Ishikawa (cell line): ENCODE results near the gene ANKFN1.

Experiments
- CEBPB ChIP-seq: IDR thresholded peaks from 2 replicates; pipeline ENCODE4 v1.6.1; 2012
- CREB1 ChIP-seq: IDR thresholded peaks from 2 replicates; pipeline ENCODE4 v1.6.1; 2012; ENCODE audit warnings: low read depth
- EGR1 ChIP-seq: IDR thresholded peaks from 2 replicates; pipeline ENCODE4 v1.6.1; 2012
- EP300 ChIP-seq: IDR thresholded peaks from 2 replicates; pipeline ENCODE4 v1.6.1; 2012; ENCODE audit warnings: borderline replicate concordance
- FOXM1 ChIP-seq: IDR thresholded peaks from 2 replicates; pipeline ENCODE4 v1.6.1; 2012; ENCODE audit warnings: low read depth, borderline replicate concordance
- NFIC ChIP-seq: IDR thresholded peaks from 2 replicates; pipeline ENCODE4 v1.6.1; 2012
- RAD21 ChIP-seq: IDR thresholded peaks from 2 replicates; pipeline ENCODE4 v1.6.1; 2012; ENCODE audit warnings: low read depth
- TAF1 ChIP-seq: IDR thresholded peaks from 2 replicates; pipeline ENCODE4 v1.6.1; 2012; ENCODE audit warnings: low read depth, mild to moderate bottlenecking
- TCF12 ChIP-seq: IDR thresholded peaks from 2 replicates; pipeline ENCODE4 v1.6.1; 2012; ENCODE audit warnings: low read depth
- TEAD4 ChIP-seq: IDR thresholded peaks from 2 replicates; pipeline ENCODE4 v1.6.1; 2012
- YY1 ChIP-seq: IDR thresholded peaks from 2 replicates; pipeline ENCODE4 v1.6.1; 2012; ENCODE audit warnings: low read depth
- ZBTB7A ChIP-seq: IDR thresholded peaks from 2 replicates; pipeline ENCODE4 v1.6.1; 2012; ENCODE audit warnings: low read depth
- TF ChIP-seq, protein P1 (sequence below): IDR thresholded peaks from 2 replicates; pipeline ENCODE4 v1.6.1; 2012; ENCODE audit warnings: low read depth, mild to moderate bottlenecking
- TF ChIP-seq, protein P2 (sequence below): IDR thresholded peaks from 2 replicates; pipeline ENCODE4 v1.6.1; 2012
- TF ChIP-seq, protein P3 (sequence below): IDR thresholded peaks from 2 replicates; pipeline ENCODE4 v1.6.1; 2012

ANKFN1 gene

DNA sequence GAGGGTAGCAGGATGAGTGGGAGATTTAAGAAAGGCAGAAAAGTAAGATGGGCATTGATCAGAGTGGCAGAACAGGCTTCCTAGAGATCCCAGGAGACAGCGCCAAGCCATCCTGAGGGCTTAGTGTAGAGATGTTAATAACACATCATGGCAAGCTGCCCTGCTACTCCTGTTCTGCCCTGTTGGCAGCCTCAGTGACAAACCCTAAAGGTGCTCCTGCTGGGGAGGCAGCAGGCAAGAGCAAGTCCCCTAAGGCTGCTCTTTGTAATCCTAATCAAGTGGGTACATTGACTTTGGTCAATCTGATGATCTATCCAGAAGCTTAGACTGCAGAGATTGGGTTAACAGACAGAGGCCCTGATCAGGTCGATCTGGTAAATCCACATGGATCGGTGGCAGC lies 16.3 kb downstream of the ANKFN1 start:
- TF ChIP-seq TCF12 (no peak), FOXM1 (no peak), ZBTB7A (no peak), EP300 (no peak), NFIC (no peak), YY1 (no peak), TEAD4 (no peak), EGR1 (no peak), TAF1 (no peak), CEBPB (no peak)
- TF ChIP-seq, protein P1, sequence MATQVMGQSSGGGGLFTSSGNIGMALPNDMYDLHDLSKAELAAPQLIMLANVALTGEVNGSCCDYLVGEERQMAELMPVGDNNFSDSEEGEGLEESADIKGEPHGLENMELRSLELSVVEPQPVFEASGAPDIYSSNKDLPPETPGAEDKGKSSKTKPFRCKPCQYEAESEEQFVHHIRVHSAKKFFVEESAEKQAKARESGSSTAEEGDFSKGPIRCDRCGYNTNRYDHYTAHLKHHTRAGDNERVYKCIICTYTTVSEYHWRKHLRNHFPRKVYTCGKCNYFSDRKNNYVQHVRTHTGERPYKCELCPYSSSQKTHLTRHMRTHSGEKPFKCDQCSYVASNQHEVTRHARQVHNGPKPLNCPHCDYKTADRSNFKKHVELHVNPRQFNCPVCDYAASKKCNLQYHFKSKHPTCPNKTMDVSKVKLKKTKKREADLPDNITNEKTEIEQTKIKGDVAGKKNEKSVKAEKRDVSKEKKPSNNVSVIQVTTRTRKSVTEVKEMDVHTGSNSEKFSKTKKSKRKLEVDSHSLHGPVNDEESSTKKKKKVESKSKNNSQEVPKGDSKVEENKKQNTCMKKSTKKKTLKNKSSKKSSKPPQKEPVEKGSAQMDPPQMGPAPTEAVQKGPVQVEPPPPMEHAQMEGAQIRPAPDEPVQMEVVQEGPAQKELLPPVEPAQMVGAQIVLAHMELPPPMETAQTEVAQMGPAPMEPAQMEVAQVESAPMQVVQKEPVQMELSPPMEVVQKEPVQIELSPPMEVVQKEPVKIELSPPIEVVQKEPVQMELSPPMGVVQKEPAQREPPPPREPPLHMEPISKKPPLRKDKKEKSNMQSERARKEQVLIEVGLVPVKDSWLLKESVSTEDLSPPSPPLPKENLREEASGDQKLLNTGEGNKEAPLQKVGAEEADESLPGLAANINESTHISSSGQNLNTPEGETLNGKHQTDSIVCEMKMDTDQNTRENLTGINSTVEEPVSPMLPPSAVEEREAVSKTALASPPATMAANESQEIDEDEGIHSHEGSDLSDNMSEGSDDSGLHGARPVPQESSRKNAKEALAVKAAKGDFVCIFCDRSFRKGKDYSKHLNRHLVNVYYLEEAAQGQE: no peak
- TF ChIP-seq, protein P2, sequence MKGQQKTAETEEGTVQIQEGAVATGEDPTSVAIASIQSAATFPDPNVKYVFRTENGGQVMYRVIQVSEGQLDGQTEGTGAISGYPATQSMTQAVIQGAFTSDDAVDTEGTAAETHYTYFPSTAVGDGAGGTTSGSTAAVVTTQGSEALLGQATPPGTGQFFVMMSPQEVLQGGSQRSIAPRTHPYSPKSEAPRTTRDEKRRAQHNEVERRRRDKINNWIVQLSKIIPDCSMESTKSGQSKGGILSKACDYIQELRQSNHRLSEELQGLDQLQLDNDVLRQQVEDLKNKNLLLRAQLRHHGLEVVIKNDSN: no peak

DNA sequence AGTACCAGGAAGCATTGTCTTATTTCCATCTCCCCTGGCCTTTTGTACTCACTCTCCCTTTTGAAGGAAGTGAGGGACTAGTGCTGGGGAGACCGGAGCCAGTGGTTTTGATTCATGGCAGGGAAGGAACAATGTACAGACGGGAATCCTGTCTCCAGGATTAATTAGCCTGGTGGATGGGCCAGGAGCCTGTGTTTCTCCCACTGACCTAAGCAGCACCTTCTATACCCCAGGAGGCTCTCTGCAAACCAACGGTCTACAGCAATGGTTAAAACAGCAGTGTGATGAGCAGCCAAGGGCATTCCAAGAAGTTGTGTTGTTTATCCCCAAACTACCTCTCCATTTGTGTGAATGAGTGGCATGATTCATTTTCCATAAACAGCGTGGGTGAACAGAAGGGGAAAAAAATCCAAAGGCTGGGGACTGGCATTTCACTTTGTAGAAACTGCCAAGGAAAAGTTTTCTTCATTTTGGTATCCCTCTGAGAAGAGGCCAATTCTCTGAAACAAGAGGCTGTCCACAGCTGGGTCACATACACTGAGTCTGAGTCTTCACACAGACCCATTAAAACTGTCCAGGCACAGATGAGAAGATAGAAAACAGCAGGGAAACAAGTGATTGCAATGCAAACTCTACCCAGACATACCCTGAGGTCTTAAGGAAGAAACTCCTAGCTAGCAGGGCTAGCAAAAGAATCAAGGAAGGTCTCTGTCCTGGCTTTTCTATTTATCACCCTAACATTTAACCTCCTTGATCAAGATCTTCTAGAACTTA lies 18.1 kb downstream of the ANKFN1 start:
- TF ChIP-seq, protein P1: no peak
- TF ChIP-seq RAD21 (no peak), CEBPB (no peak), EGR1 (no peak), NFIC (no peak), TAF1 (no peak), EP300 (no peak), TCF12 (no peak), YY1 (no peak), ZBTB7A (no peak), CREB1 (no peak), FOXM1 (no peak), TEAD4 (no peak)
- TF ChIP-seq, protein P2: no peak
- TF ChIP-seq, protein P3, sequence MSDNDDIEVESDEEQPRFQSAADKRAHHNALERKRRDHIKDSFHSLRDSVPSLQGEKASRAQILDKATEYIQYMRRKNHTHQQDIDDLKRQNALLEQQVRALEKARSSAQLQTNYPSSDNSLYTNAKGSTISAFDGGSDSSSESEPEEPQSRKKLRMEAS: no peak

DNA sequence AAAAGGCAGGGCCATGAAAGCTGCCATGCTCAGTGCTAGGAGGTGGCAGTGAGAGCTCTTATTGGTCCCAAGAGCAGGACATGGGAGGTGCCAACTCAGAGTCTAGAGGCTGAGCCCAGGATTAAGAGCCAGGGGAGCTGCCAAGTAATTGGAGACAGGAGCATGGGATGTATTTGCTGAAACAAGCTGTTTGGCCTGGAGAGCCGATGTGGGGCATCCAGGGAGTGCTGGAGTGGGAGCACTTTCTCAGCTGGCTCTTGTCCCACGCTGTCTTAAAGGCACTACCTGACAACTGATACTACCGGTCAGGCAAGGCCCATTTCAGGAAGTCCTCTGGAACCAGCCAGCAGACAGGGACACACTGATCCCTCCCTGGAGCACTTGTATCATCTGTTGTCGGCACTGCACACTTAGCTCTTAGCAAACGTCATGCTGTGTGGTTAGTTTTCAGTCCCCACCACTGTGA lies 19.3 kb downstream of the ANKFN1 start:
- TF ChIP-seq ZBTB7A: no peak
- TF ChIP-seq, protein P1: no peak
- TF ChIP-seq EGR1: no peak
- TF ChIP-seq CREB1: no peak
- no peak for TF ChIP-seq EP300
- TF ChIP-seq FOXM1: no peak
- no peak for TF ChIP-seq CEBPB
- TF ChIP-seq, protein P3: no peak
- TF ChIP-seq TEAD4: no peak
- no peak for TF ChIP-seq YY1
- TF ChIP-seq RAD21: no peak
- no peak for TF ChIP-seq TAF1
- TF ChIP-seq NFIC: no peak
- no peak for TF ChIP-seq TCF12
- TF ChIP-seq, protein P2: no peak
